ACHN (cell line): ENCODE measurements around the gene ZCCHC9.
"Not testable (repeated sequence)": the region's sequence is repeated elsewhere in the genome, so short reads cannot be mapped to it uniquely, and the experiment has no call there.

ENCODE experiments used
- DNase-seq: peaks from one replicate; pipeline ENCODE4 v3.0.0-alpha.2; 2015
- in situ Hi-C: cut with HindIII; loops from 2 replicates; pipeline ENCODE4 v1.10.0; 2017; ENCODE audit warnings: low sequenced_read_pairs, low pct_ligation_motif_present, low pct_unique_long_range_greater_than_20kb

The ZCCHC9 gene

DNA sequence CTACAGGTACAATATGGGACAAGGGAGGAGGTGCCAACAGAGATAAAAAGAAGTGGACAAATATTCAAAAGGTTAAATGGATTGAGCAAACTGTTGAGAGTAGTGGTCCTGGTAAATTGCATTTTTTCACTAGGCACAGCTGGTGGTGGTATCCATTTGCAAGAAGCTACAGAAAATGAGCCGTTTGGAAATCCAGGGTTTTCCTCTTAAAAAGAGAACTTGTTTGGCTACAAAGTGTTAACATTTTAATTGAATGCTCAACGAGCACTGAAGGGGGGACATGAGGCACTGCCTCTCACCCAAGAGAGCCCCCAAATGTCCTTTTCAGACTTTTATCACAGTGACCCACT lies 491 bp upstream of the ZCCHC9 start:
- DNase-seq = no peak
- in situ Hi-C loops = no loop called here

- DNase-seq = no peak
- in situ Hi-C loops = no loop called here
Measured at GRCh38 chr5:81302596-81302995, 1.2 kb downstream of the ZCCHC9 start.

DNA sequence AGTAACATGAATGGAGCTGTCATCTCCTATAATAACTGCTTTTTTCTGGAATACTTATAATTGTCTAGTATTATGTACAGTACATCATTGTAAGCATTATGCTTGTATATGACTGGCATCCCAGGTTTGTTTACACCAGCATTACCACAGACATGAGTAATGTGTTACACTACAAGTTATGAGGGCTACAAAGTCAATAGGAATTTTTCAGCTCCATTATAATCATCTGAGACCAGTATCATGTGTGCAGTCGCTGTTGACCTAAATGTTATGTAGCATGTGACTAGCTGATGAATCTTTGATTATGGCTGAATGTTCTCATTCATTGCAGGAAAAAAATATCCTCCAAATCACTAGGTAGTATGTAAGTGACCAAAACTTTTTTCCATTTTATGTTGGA lies 2.2 kb downstream of the ZCCHC9 start:
- in situ Hi-C loops = no loop called here
- no peak for DNase-seq

DNA sequence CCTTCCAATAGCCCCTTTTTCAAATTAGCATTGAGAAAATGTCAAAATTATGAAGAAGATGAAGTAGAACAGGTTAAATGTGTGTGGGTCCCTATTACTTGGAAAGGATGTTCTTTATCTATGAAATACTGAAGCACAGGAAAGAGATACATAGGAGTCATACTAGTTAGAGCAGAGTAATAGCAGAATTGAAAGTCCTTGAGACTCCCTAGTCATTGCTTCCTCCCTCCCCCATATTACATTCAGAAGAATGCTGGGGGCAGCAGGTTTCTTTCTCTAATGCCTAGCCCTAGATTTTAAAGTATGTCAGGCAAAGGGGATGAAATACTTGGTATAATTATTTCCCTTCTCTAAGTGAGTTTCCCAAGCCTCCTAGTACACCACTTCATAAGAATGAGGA lies 4.4 kb downstream of the ZCCHC9 start:
- no peak for DNase-seq
- in situ Hi-C loops = no loop called here

GRCh38 chr5:81308836-81309235 lies 7.4 kb downstream of the ZCCHC9 start:
- in situ Hi-C loops = no loop called here
- no peak for DNase-seq

DNA sequence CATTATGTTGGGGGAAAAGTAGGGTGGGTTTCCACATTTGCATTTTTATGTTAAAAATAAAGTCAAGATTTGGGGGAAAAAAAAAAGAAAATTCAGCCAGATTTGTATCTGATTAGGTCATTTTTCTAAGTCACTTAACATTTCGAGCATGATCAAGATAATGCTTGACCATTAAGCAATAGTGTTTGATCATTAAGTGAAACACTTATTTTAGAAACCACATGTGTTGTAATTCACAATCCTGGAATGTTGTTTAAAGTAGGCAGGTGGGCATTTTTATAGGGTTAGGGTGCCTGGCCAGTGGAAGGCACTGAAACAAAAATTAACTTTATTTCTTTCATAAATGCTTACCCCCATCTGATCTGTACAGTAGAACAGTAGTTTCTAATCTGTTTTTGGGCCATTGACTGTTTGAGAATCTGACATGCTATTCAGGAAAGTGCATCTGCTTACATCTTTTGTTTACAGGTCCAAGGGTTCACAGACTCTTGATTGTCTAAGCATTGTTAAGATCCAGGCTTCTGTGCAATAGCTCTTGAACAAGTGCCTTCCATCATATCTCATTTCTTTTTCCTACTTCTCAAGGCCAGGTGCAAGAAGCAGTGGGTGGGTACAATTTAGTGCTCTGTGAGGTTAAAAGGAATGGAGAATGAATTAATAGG lies 9.1 kb downstream of the ZCCHC9 start:
- in situ Hi-C loops = no loop called here
- no peak for DNase-seq

- in situ Hi-C loops = no loop called here
- no peak for DNase-seq
Measured at GRCh38 chr5:81313278-81313677, 11.9 kb downstream of the ZCCHC9 start.

DNA sequence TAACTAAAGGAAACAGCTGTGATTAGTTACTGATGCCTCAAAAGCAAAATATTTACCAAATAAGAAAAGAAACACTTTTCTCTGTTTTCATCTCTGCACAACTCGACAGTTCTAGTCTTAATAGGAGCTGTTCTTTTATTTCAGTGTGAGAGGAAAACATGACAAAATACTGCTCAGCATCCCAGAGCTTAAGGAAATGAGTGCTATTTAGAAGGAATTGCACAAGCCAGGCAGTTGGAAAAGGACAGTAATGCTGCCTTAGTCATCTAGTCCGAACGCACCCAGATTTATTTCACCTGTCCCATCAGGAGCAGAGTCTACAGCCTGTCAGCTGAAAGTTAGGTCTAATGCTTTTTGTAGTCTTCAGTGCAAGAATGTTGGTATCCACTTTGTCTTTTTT lies 12.3 kb downstream of the ZCCHC9 start:
- DNase-seq = no peak
- in situ Hi-C loops = no loop called here

- in situ Hi-C loops = no loop called here
- DNase-seq = no peak
Measured at GRCh38 chr5:81314581-81314980, 13.2 kb downstream of the ZCCHC9 start.

DNA sequence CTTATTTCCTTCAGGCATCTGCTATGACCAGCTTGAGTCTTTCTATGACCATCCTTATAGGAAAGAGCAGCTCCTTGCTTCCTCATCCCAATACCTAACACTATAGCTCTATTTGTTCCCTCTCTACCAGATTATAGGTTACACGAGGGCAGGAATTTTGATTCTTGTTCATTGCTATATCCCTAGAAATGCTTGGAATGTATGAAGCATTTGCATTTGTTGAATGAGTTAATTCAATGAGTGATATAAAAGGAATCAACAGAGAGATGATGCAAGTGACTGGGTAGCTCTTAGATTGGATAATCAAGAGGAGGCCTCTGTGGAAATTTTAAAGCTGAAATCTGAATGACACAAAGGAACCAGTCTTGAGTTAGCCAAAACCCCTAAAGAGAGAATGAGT lies 13.9 kb downstream of the ZCCHC9 start:
- no peak for DNase-seq
- in situ Hi-C loops = no loop called here

DNA sequence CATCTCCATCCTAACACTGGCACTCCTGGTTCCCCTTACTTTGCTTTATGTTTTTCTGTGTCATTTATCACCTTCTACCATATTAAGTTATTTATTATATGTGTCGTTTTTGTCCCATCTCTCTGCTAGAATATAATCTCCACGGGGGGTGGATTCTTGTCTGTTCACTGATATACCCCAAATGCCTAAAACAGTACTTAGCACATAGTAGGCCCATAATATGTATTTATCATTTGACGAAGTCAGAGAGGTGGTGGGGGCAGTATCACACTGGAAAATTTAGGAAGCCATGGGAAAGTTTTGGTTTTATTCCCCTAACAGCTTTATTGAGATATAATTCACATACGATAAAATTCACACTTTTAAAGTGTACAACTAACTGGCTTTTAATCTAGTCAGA lies 14.4 kb downstream of the ZCCHC9 start:
- in situ Hi-C loops = no loop called here
- DNase-seq = no peak

DNA sequence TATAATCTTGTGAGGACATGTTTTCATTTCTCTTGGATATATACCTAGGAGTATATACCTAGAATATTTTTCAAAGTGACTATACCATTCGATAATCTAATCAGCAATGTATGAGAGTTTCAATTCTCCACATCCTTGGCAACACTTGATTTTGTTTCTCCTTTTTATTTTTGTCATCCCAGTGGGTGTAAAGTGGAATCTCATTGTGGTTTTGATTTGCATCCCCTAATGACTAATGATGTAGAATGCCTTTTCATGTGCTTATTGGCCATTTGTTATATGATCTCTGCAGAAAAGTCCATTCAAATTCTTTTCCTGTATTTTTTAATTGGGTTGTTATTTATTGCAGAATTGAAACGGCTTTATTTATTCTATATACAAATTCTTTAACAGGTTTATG lies 15.2 kb downstream of the ZCCHC9 start:
- in situ Hi-C loops = no loop called here
- no peak for DNase-seq

DNA sequence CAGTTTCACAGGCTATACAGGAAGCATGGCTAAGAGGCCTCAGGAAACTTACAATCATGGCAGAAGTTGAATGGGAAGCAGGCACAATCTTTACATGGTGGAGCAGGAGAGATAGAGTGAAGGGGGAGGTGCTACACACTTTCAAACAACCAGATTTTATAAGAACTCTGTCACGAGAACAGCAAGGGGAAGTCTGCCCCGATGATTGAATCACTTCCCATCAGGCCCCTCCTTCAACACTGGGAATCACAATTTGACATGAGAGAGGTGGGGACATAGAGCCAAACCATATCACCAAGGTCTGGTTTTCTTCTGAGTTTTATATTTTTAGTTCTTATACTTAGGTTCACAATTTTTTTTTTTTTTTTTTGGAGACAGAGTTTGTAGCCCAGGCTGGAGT lies 16.1 kb downstream of the ZCCHC9 start:
- no peak for DNase-seq
- in situ Hi-C loops = no loop called here

- in situ Hi-C loops = no loop called here
- DNase-seq = no peak
Measured at GRCh38 chr5:81326554-81326953, 25.2 kb downstream of the ZCCHC9 start.

DNA sequence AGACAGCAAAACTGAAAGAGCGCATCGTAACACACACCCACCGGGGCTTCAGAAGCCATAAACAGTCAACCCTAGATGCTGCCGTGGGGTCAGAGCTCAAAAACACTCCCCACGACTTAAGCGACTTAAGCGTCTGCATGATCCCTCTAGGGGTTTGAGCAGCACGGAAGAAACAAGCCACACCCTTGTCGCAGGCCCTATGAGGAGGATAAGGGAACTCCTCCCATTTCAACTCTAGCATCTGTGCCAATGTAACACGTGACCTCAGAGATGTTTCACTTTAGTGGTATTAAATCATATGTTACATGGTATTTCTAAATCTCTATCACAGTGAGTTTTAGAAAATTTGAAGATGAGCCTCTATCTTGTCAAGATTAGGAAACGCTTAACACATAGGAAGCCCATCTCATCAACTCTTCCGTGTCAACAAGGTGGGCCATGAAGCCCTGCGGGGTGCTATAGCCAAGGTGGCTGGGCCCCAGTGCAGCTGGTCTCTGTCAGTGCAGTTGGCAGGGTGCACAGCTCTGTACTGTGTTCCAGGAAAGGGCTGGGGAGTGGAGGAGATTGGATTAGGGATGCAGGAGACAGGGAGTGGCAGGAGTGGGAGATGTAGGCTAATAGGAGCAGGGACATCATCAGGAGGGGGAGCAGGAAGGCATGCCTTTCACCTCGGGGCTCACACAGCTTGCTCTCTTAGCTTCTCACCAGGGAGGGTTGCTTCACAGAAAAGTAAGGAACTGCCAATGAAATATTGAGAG lies 33.1 kb downstream of the ZCCHC9 start:
- DNase-seq = no peak
- in situ Hi-C loops = no loop called here

- DNase-seq = no peak
- in situ Hi-C loops = no loop called here
Measured at GRCh38 chr5:81335946-81336345, 34.6 kb downstream of the ZCCHC9 start.

- DNase-seq = no peak
- in situ Hi-C loops = no loop called here
Measured at GRCh38 chr5:81336556-81336955, 35.2 kb downstream of the ZCCHC9 start.

DNA sequence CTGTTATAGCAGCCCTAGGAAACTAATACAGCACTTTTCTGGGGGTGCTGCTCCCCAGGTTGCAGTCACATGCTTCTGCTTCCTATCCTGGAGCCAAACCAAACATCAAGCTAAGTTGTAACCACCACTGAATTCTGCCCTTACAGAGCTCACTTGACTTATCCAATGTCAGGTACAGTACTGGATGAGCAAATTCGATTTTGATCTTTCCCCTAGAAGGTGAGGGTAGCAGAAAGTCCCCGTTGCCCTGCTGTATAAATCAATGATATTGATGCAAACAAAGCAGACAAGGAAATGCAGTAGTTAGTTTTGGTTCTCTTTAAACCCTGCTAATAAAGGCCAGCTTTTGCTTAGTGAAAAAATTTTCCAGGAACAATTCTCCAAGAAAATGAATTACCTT lies 36.4 kb downstream of the ZCCHC9 start:
- no peak for DNase-seq
- in situ Hi-C loops = no loop called here

DNA sequence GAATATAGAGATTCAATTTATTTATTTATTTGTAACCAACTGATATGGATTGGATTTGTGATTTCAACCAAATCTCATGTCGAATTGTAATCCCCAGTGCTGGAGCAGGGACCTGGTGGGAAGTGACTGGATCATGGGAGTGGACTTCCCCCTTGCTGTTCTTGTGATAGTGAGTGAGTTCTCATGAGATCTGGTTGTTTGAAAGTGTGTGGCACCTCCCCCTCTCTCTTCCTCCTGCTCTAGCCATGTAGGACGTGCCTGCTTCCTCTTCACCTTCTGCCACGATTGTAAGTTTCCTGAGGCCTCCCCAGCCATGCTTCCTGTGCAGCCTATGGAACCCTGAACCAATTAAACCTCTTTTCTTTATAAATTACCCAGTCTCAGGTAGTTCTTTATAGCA lies 36.8 kb downstream of the ZCCHC9 start:
- in situ Hi-C loops = not testable (repeated sequence)

GRCh38 chr5:81344736-81345135 lies 43.3 kb downstream of the ZCCHC9 start:
- in situ Hi-C loops = no loop called here
- no peak for DNase-seq

More for the DNA sequence above, 36.8 kb downstream of the ZCCHC9 start:
- DNase-seq = not testable (repeated sequence)
